ENCODE results near the gene NBDY. TPM values are rescaled to one million over a fixed set of nuclear protein-coding genes. Genes with fewer than 3 reads are reported as not detected.

NBDY gene
- total and polyA plus RNA-seq, 11 donors: 10.4 to 33.5 (median 26.2) TPM

GRCh38 chrX:56796641-56797395, 67.8 kb downstream of the NBDY start:
- no peak for TF ChIP-seq CTCF (IDR thresholded peaks at IDR 0.05)
- no peak for TF ChIP-seq POLR2A (IDR thresholded peaks at IDR 0.05)
- H3K4me1 ChIP-seq: peaks cover 0 to 24% (median under 1%) of the 10 kb centered on the region in 12 donors
- H3K36me3 ChIP-seq: no peaks in the 10 kb centered on the region
- H3K4me3 ChIP-seq: no peak overlapping the region
- intact Hi-C loops (cut with DNase I): loop anchor here in 1 of 10 donors (10.0 kb wide), 1 partner anchor 658 kb away; no protein-coding TSS in a partner anchor
- no peaks in the 10 kb centered on the region for H3K27me3 ChIP-seq
- ATAC-seq: no peak
- H3K27ac ChIP-seq: no peak overlapping the region
- no peaks in the 10 kb centered on the region for H3K9me3 ChIP-seq
- no peak for DNase-seq
- 70 to 81% (median 78%) methylated on average over 4 of the region's 4 CpGs for WGBS, 4 donors

GRCh38 chrX:56797574-56798338, 68.7 kb downstream of the NBDY start:
- Histone ChIP-seq H3K36me3 (no peaks in the 10 kb centered on the region), H3K4me3 (no peak overlapping the region), H3K4me1 (peaks cover 0 to 25% (median under 1%) of the 10 kb centered on the region in 12 donors), H3K27ac (no peak overlapping the region), H3K9me3 (no peaks in the 10 kb centered on the region), H3K27me3 (no peaks in the 10 kb centered on the region)
- 42 to 65% (median 55%) methylated on average over 6 of the region's 6 CpGs for WGBS, 4 donors
- TF ChIP-seq CTCF (IDR thresholded peaks at IDR 0.05) (no peak), POLR2A (IDR thresholded peaks at IDR 0.05) (no peak)
- ATAC-seq (peak in 1 of 4 donors; percentile 29), DNase-seq (no peak)
- intact Hi-C loops (cut with DNase I): loop anchor here in 1 of 10 donors (10.0 kb wide), 1 partner anchor 657 kb away; no protein-coding TSS in a partner anchor

- intact Hi-C loops (cut with DNase I): loop anchor here in 1 of 10 donors (10.0 kb wide), 1 partner anchor 656 kb away; no protein-coding TSS in a partner anchor
- 37 to 69% (median 58%) methylated on average over 5 of the region's 5 CpGs for WGBS, 4 donors
- H3K9me3 ChIP-seq: no peaks in the 10 kb centered on the region
- peaks cover 0 to 30% (median under 1%) of the 10 kb centered on the region in 12 donors for H3K4me1 ChIP-seq
- DNase-seq (no peak), ATAC-seq (no peak)
- no peaks in the 10 kb centered on the region for H3K27me3 ChIP-seq
- no peak overlapping the region for H3K4me3 ChIP-seq
- H3K27ac ChIP-seq: no peak overlapping the region
- TF ChIP-seq CTCF (IDR thresholded peaks at IDR 0.05) (no peak), POLR2A (IDR thresholded peaks at IDR 0.05) (no peak)
- H3K36me3 ChIP-seq: no peaks in the 10 kb centered on the region
These were observed 69.3 kb downstream of the NBDY start for GRCh38 chrX:56798339-56798711.
